HG02840 (cell line): Measurements from ENCODE around the gene COL13A1.

Source experiments
- ATAC-seq: cut with Tn5 transposase; IDR thresholded peaks from one replicate; pipeline ENCODE4 v1.9.1; 2021; ENCODE audit warnings: mild to moderate bottlenecking, moderate library complexity, moderate number of reproducible peaks; ENCODE audit not compliant: unreplicated experiment, low FRiP score

COL13A1 gene

DNA sequence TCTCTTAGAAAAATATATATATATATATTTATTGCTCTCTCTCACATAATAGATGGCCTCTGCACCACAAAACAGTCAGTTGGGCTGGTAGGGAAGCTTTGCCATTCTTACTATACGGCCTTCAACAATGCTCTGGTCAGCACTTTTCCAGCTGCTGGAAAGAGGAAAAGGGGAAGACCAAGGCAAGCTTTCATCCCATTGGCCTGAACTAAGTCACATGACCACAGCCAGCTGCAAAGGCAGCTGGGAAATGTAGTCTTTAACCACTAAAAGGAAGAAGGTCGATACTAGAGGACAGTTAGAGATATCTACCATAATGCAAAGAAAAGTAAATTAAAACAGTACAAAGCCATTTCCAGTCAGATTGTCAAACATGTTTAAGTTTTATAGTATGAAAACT lies 192.6 kb downstream of the COL13A1 start:
- ATAC-seq, result no peak

- no peak for ATAC-seq
Observed at GRCh38 chr10:69996611-69997010, 194.9 kb downstream of the COL13A1 start.

DNA sequence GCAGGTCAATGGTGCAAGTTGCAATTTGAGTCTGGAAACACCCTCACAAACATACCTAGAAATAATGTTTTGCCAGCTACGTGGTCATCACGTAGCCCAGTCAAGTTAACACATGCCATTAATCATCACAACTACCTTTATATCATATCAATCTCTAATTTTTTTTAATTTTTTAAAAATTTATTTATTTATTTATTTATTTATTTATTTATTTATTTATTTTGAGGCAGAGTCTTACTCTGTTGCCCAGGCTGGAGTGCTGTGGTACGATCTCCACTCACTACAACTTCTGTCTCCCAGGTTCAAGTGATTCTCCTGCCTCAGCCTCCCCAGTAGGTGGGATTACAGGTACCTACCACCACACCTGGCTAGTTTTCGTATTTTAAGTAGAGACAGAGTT lies 198.6 kb downstream of the COL13A1 start:
- no peak for ATAC-seq

DNA sequence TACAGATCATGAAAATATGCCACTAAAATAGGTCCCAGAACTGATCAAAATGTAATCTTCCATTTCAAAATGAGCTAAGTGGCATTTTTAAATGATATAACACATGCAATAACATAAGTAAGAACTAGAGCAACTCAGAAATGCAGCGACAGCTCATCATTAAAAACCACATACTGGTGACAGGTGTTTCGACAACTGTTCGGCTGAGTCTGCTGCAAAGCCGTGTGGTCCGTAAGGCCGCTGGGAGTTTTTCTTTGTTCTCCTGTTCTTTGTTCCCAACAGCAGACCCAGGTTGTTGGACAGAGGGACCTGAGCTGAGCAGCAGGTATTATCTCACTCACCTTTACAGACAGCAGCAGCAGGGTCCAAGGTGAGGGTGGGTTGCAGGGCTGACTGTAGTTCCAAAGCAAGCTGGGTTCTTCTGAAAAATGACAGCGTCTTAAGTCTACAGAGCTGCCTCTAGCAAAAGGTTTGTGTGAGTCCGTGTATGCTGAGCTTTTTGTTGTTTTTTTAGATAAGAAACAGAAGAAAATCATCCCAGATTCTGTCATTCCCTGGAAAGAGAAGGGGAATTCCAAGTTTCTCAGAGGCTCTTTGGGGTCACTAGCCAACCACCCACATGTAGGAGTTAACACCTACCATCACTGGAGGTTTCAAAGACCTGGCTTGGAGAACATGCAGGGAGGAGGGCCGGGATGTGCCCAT lies 205.6 kb downstream of the COL13A1 start:
- ATAC-seq, result no peak
